ENCODE data around the gene LAG3.

The LAG3 gene

GRCh38 chr12:6824901-6825381 is 52.6 kb downstream of the LAG3 start:
- no peak for DNase-seq

DNA sequence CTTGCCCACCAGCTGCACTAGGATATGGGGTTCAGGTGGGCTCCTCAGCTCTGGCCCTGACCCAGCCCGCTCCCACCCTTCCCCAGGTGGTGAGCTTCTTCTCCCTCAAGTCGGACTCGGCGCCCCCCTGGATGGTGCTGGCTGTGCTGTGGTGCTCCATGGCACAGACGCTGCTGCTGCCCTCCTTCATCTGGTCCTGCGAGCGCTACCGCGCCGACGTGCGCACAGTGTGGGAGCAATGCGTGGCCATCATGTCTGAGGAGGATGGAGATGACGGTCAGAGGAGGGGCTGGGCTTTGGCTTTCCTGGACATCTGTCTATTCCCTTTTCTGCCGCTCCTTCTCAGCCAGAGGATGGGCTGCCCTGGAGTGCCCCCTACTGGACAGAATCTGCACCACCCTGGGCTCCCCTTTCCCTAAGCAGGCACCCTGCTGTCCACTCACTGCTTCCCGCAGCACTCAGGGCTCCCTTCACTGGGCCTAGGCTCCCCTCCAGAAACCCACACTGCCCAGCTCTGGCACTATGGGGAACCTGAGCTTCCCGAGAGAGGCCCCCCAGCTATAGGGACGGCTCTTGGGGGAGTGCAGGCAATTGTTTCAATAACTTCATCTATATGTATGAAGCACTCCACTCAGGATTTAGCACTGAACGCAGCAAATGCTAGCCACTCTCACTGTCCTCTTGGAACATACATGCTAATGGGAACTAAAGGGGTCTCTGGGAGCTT is 53.2 kb downstream of the LAG3 start:
- DNase-seq, result peak; percentile 96

DNA sequence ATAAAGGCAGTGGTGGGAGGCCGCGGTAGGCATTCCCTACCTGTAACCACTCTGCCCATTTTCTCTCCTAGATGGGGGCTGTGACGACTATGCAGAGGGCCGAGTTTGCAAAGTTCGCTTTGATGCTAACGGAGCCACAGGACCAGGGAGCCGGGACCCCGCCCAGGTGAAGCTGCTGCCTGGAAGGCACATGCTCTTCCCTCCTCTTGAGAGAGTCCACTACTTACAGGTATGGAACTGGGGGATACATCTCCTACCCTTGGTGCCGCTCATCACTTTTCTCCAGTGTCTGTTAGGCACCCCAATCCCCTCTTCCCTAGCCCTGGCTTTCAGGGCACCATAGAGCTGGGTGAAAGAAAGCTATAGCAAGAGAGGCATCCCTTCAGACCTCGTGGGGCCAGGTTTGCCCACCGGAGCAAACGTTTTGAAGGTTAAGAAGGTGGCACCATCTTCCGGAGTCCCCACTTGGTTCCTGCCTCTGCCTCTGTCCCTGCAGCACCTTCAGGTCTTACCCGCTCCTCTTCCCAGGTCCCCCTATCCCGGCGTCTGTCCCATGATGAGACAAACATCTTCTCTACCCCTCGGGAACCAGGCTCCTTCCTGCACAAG is 53.9 kb downstream of the LAG3 start:
- no peak for DNase-seq

- no peak for DNase-seq
Measured at GRCh38 chr12:6826734-6827436, 54.6 kb downstream of the LAG3 start.

DNA sequence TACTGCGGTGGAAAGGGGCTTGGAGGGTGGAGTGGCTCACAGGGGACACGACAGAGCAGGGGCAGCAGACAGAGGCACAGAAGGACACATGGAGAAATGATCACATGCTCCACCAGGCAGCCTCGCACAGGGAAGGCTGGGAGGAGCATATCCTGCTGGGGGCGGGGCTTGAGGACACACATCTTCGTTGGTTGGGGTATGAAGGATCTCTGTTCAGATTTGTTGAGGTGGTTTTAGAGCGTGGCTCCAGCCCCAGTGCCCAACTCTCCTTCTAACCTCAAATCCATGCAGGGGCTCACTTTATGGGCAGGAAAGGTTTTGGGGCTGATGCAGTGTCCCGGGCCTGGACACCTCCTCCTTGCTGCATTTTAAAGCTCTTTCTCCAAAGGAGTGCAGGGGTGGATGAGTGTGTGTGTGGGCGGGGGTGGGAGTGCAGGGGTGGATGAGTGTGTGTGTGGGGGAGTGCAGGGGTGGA is 55.2 kb downstream of the LAG3 start:
- DNase-seq, result peak; percentile 98

Data from NCI-H82 (cell line).